GM18511 (cell line): Measurements from ENCODE around the gene EPX.

Source experiments
- ATAC-seq: cut with Tn5 transposase; IDR thresholded peaks from one replicate; pipeline ENCODE4 v1.9.1; 2021; ENCODE audit warnings: mild to moderate bottlenecking, moderate library complexity; ENCODE audit not compliant: unreplicated experiment

The EPX gene

GRCh38 chr17:58184986-58185761 is 7.4 kb upstream of the EPX start:
- no peak for ATAC-seq

GRCh38 chr17:58186591-58186990 is 5.9 kb upstream of the EPX start:
- ATAC-seq = no peak

- no peak for ATAC-seq
These were observed 5.5 kb upstream of the EPX start for GRCh38 chr17:58187063-58187462.

- no peak for ATAC-seq
These were observed 4.9 kb upstream of the EPX start for GRCh38 chr17:58187675-58188074.

- no peak for ATAC-seq
These were observed 2.9 kb upstream of the EPX start for GRCh38 chr17:58189436-58190146.

- no peak for ATAC-seq
These were observed 1.2 kb upstream of the EPX start for GRCh38 chr17:58191241-58191896.

- no peak for ATAC-seq
These were observed 1.2 kb downstream of the EPX start for GRCh38 chr17:58193641-58194255.

GRCh38 chr17:58195518-58196123 is 3.1 kb downstream of the EPX start:
- no peak for ATAC-seq

GRCh38 chr17:58196610-58197009 is 4.1 kb downstream of the EPX start:
- no peak for ATAC-seq

GRCh38 chr17:58200024-58200633 is 7.6 kb downstream of the EPX start:
- no peak for ATAC-seq

- no peak for ATAC-seq
These were observed 10.3 kb downstream of the EPX start for GRCh38 chr17:58202859-58203258.

- no peak for ATAC-seq
These were observed 12.3 kb downstream of the EPX start for GRCh38 chr17:58204796-58205195.

GRCh38 chr17:58205936-58206335 is 13.4 kb downstream of the EPX start:
- no peak for ATAC-seq

- ATAC-seq = no peak
These were observed 14.9 kb downstream of the EPX start for GRCh38 chr17:58207451-58207850.

GRCh38 chr17:58208344-58208743 is 15.8 kb downstream of the EPX start:
- no peak for ATAC-seq

- no peak for ATAC-seq
These were observed 18.4 kb downstream of the EPX start for GRCh38 chr17:58210922-58211321.

- ATAC-seq = no peak
These were observed 23.2 kb downstream of the EPX start for GRCh38 chr17:58215685-58216084.

- no peak for ATAC-seq
These were observed 25.2 kb downstream of the EPX start for GRCh38 chr17:58217766-58218165.

- ATAC-seq = peak; percentile 96
These were observed 26.7 kb downstream of the EPX start, which contains the start of gene MKS1 for GRCh38 chr17:58219007-58219788. Gene MKS1 (minus strand): TSS chr17:58219255. CDS start chr17:58219230, 25 bp downstream.

GRCh38 chr17:58219789-58220183 is 27.3 kb downstream of the EPX start:
- no peak for ATAC-seq
